Activated CD8-positive, alpha-beta memory T cell treated with anti-CD3 and anti-CD28 coated beads, Interleukin-2, amount 50 U/mL, for 24 hours (primary cell): Measurements from ENCODE around the gene NIPBL.
"Not testable (repeated sequence)": the region's sequence is repeated elsewhere in the genome, so short reads cannot be mapped to it uniquely, and the experiment has no call there.

Experiments used
- DNase-seq: peaks from one replicate; pipeline ENCODE4 v3.0.0-alpha.2; 2020; ENCODE audit errors: extremely low read depth

NIPBL gene

DNA sequence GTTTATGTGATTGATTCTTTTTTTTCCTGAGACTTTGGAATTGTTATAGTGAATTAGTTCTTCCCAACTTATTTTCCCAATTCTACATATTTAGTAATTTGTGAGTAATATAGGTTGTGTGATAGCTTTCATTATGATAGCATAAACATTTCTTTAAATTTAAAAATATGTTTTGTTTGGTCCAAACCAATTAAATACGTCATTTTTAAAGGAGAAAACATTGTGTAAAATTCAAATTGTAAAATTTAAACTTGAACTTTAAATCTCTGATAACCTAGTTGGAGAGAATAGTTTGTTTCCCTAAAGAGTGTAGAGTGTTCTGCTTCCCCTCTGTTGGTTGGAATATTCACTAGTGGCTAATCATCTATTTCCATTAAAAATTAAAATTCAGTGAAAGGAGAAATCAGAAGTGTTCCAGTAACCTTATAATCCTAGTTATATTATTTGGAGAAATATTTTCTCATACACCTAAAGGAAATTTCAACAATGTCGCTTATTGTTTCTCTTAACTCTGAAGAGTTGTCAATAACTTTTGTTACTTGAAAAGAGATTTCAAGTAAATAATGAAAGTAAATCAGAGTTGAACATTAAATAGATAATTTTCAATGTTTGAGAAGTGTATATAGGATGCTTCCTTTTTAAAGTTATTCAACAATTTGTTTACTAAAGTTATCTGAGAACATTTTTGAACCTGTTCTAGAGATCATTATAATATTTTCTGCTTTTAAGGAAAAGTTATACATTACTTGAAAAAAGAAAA is 2.9 kb downstream of the NIPBL start:
- DNase-seq = no peak

- no peak for DNase-seq
Measured at GRCh38 chr5:36880761-36881160, 4.2 kb downstream of the NIPBL start.

GRCh38 chr5:36881304-36881703 is 4.7 kb downstream of the NIPBL start:
- DNase-seq = no peak

DNA sequence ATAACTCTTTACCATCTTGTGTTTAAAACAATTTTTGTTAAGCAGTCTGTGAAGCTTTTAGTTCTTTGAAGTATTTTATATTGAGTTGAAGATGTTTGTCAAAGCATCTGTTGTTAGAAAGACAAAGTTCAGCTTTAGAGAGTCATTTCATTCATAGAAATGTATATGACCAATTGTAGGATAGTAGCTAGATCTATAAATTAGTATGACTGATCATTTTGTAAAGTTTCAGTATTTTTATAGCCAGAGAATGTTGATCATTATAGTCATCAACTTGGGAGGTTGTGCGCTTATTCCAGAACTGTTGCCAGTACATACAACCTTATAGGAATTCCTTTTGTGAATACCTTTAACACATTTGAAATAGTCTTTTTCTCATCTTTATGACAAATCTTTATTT is 5.2 kb downstream of the NIPBL start:
- no peak for DNase-seq

- no peak for DNase-seq
Measured at GRCh38 chr5:36882250-36882649, 5.7 kb downstream of the NIPBL start.

DNA sequence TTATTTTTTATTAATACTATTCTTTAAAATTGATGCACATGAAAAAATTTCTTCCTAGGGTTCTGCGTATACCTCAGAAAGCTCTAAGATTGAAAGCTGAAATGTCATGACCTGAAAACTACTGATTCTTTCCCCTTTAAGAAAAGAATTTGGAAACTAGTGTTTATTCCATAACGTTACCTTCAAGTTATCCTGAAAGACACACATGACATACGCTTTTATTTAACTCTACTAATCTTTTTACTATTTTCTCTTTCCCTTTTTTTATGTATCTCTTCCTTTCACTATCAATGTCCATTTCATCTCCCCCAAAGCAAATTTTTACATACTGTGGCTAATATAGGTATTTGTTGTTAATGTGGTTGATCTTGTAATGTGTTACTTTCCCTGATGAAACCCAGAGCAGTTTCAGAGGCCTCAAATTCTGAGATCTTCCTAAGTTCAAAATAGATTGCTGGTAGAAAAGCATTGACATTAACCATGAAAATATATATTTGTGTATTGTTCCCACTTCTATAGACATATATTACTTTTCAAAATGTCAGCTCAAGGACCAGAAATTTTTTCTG is 7.4 kb downstream of the NIPBL start:
- DNase-seq = no peak

GRCh38 chr5:36885149-36885548 is 8.6 kb downstream of the NIPBL start:
- DNase-seq = no peak

DNA sequence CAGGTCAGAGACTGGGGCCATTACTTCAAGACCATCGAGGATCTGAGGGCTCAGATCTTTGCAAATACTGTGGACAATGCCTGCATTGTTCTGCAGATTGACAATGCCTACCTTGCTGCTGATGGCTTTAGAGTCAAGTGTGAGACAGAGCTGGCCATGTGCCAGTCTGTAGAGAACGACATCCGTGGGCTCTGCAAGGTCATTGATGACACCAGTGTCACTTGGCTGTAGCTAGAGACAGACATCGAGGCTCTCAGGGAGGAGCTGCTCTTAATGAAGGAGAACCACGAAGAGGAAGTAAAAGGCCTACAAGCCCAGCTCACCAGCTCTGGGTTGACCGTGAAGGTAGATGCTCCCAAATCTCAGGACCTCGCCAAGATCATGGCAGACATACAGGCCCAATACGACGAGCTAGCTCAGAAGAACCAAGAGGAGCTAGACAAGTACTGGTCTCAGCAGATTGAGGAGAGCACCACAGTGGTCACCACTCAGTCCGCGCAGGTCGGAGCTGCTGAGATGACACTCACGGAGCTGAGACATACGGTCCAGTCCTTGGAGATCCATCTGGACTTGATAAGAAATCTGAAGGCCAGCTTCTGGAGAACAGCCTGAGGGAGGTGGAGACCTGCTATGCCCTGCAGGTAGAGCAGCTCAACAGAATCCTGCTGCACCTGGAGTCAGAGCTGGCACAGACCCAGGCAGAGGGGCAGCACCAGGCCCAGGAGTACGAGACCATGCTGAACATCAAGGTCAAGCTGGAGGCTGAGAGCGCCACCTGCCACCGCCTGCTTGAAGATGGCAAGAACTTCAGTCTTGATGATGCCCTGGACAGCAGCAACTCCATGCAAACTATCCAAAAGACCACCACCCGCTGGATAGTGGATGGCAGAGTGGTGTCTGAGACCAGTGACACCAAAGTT is 9.3 kb downstream of the NIPBL start:
- no peak for DNase-seq

DNA sequence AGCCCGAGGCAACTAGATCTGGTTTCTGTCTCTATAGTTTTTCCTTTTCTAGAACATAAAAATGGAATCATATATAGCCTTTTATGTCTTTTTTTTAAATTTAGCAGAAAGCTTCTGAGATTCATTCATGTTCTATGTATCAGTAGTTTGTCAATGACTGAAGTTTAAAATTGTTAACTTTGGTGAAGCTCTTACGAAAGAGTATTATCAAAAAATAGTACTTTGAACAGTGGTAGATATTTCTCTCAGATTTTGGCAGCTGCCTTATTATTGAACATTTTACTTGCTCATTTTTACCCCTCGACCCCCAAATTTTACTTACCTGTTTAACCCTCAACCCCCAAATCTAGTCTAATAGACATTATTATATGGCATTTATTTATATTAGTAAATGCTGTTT is 10.2 kb downstream of the NIPBL start:
- no peak for DNase-seq

DNA sequence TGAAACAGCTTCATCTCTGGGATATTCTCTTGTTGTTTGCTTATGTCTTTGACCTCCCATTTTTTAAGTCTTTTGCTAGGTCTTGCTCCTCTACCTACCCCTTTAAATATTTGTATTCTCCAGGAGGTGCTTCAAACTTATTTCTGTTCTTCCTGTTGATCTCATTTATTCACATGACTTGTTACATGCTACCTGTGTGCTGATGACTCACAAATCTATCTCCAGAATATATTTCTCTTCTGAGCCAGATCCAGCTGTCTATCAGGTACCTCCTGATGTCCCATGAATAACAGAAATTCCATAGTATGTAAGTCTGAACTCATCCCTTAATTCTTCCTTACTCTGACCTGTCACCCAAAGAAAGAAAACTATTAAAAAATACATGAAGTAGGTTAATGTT is 11.0 kb downstream of the NIPBL start:
- no peak for DNase-seq

- no peak for DNase-seq
Measured at GRCh38 chr5:36888303-36888702, 11.7 kb downstream of the NIPBL start.

GRCh38 chr5:36889264-36889663 is 12.7 kb downstream of the NIPBL start:
- no peak for DNase-seq

DNA sequence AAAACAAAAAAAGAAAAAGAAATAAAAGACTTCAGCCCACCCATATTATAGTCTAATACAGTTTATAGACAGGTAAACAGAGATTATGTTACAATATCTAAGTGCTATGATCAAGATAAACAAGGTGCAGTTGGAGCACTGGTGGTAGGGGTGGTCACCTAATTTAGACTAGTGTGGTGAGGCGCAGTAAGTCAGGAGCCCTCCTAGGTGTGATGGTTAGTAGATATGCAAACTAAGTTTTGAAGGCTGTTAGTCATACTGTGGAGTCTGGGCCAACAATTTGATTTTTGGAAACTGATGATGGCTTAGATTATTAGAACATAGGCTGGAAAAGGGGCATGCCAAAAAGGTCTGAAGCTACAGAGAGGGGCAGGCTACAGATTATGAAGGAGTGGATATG is 14.7 kb downstream of the NIPBL start:
- no peak for DNase-seq

GRCh38 chr5:36892085-36892830 is 15.7 kb downstream of the NIPBL start:
- not testable (repeated sequence) for DNase-seq

DNA sequence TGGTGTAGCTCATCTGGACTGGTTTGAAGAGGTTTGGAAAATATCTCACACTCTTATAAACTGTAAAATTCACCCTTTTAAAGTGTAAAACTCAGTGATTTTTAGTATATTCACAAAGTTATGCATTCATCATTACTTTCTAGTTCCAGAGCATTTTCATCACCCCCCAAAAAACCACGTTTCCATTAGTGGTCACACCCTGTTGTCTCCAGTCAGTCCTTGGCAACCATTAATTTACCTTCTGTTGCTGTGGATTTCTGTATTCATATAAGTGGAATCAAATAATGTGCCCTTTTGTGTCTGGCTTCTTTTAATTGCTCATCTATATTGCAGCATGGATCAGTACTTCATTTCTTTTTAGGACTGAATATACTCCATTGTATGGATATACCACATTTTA is 18.4 kb downstream of the NIPBL start:
- DNase-seq = no peak

GRCh38 chr5:36896476-36896875 is 19.9 kb downstream of the NIPBL start:
- no peak for DNase-seq

GRCh38 chr5:36897616-36898015 is 21.0 kb downstream of the NIPBL start:
- DNase-seq = no peak

GRCh38 chr5:36899860-36900259 is 23.3 kb downstream of the NIPBL start:
- DNase-seq = no peak

GRCh38 chr5:36900283-36900682 is 23.7 kb downstream of the NIPBL start:
- DNase-seq = no peak

GRCh38 chr5:36901077-36901476 is 24.5 kb downstream of the NIPBL start:
- not testable (repeated sequence) for DNase-seq

DNA sequence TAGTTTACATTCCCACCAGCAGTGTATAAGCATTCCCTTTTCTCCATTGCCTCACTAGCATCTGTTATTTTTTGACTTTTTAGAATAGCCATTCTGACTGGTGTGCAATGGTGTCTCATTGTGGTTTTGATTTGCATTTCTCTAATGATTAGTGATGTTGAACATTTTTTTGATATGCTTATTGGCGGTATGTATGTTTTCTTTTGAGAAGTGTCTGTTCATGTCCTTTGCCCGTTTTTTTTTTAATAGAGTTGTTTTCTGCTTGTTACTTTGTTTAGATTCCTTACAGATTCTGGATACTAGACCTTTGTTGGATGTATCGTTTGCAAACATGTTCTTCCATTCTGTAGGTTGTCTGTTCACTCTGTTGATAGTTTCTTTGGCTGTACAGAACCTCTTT is 25.3 kb downstream of the NIPBL start:
- DNase-seq = no peak

GRCh38 chr5:36902353-36902752 is 25.8 kb downstream of the NIPBL start:
- no peak for DNase-seq
